Panc1 (cell line): ENCODE results near the gene PIEZO1. TPM values are rescaled to one million over a fixed set of nuclear protein-coding genes. Genes with fewer than 3 reads are reported as not detected.

ENCODE experiments used
- ATAC-seq: fragments of 200-7000 bp; cut with Tn5 transposase; 2 replicates; pipeline ENCODE4 v1.9.1; 2020; ENCODE audit warnings: mild to moderate bottlenecking, moderate library complexity
- BruUV-seq: library from RNA; stranded (reverse); fragments of 400-500 nt; replicated peaks from 2 replicates; lab custom pipeline; 2021; lab: Mats Ljungman, UMichigan
- CTCF ChIA-PET: fragments of 300-600 bp; sonication (Branson Sonifier 250); formaldehyde crosslinking; loops from one replicate; lab custom pipeline; 2022; ENCODE audit warnings: antibody characterized with exemption; lab: Charles Lee
- POLR2A ChIA-PET: fragments of 300-600 bp; sonication (Branson Sonifier 250); formaldehyde crosslinking; loops from one replicate; lab custom pipeline; 2022; ENCODE audit warnings: antibody characterized with exemption; lab: Charles Lee
- DNase-seq: peaks from one replicate; pipeline ENCODE4 v3.0.0-alpha.2; 2010; ENCODE audit warnings: low read depth, low spot score
- H3K27ac ChIP-seq: 2 replicates; pipeline ENCODE4 v1.5.1; 2011; ENCODE audit warnings: mild to moderate bottlenecking, low read length, inconsistent platforms
- H3K27me3 ChIP-seq: fragments of 200-500 bp; sonication (Bioruptor generic); 2 replicates; pipeline ENCODE4 v1.6.0; 2014; ENCODE audit warnings: low read length, inconsistent platforms; ENCODE audit not compliant: control insufficient read depth, insufficient read depth
- H3K36me3 ChIP-seq: fragments of 200-500 bp; sonication (Bioruptor generic); 2 replicates; pipeline ENCODE4 v1.5.1; 2014; ENCODE audit warnings: inconsistent platforms, mild to moderate bottlenecking, low read length, moderate library complexity; ENCODE audit not compliant: control insufficient read depth, insufficient read depth
- H3K4me1 ChIP-seq: 2 replicates; pipeline ENCODE4 v1.5.1; 2011; ENCODE audit warnings: inconsistent platforms, mild to moderate bottlenecking, low read length, moderate library complexity; ENCODE audit not compliant: control insufficient read depth, insufficient read depth
- H3K4me3 ChIP-seq, 2 experiments: 2 replicates each; pipeline ENCODE4 v1.5.1; 2011 to 2012; ENCODE audit warnings: low read depth in 2 of 2, low read length in 2 of 2, mild to moderate bottlenecking in 2 of 2, inconsistent platforms in 1 of 2, moderate library complexity in 1 of 2
- H3K9me3 ChIP-seq: fragments of 200-500 bp; sonication (Bioruptor generic); 2 replicates; pipeline ENCODE4 v1.5.1; 2014; ENCODE audit warnings: low read depth, mild to moderate bottlenecking, inconsistent platforms, low read length, moderate library complexity; ENCODE audit not compliant: control insufficient read depth, insufficient read depth
- POLR2AphosphoS5 ChIP-seq: IDR thresholded peaks from 2 replicates; pipeline ENCODE4 v1.6.1; 2012; ENCODE audit warnings: mild to moderate bottlenecking, low read depth, low read length, moderate library complexity
- SIN3A ChIP-seq: IDR thresholded peaks from 2 replicates; pipeline ENCODE4 v1.6.1; 2012; ENCODE audit warnings: low read depth, mild to moderate bottlenecking, low read length, moderate library complexity, borderline replicate concordance; ENCODE audit not compliant: insufficient read depth
- TCF7L2 ChIP-seq: IDR thresholded peaks from 2 replicates; pipeline ENCODE4 v1.6.1; 2011; ENCODE audit warnings: mild to moderate bottlenecking, low read depth, low read length, inconsistent platforms
- in situ Hi-C: cut with HindIII; loops from 2 replicates; pipeline ENCODE4 v1.10.0; 2016; ENCODE audit warnings: low sequenced_read_pairs, low pct_unique_long_range_greater_than_20kb
- intact Hi-C: fragments of 100-400 bp; cut with micrococcal nuclease; formaldehyde crosslinking; loops from one replicate; pipeline ENCODE4 v1.10.0; 2022; ENCODE audit not compliant: unreplicated experiment
- total RNA-seq: library from RNA; stranded (reverse); gene quantifications from one replicate; pipeline ENCODE4 v1.2.1, GENCODE V29; 2021; ENCODE audit not compliant: unreplicated experiment
- TF ChIP-seq, protein P1 (sequence below): fragments of 450-650 bp; IDR thresholded peaks from 2 replicates; pipeline ENCODE4 v1.5.1; 2017; ENCODE audit warnings: mild to moderate bottlenecking
- TF ChIP-seq, protein P2 (sequence below), 2 experiments: IDR thresholded peaks; 2 replicates each; pipeline ENCODE4 v1.6.1; 2011 to 2012; ENCODE audit warnings: low read depth in 2 of 2, control low read depth in 1 of 2, low read length in 1 of 2, mild to moderate bottlenecking in 1 of 2, moderate library complexity in 1 of 2; ENCODE audit not compliant: insufficient read depth in 1 of 2

PIEZO1 gene
- total RNA-seq, 1 experiment from 2014 or later, result 175 TPM

DNA sequence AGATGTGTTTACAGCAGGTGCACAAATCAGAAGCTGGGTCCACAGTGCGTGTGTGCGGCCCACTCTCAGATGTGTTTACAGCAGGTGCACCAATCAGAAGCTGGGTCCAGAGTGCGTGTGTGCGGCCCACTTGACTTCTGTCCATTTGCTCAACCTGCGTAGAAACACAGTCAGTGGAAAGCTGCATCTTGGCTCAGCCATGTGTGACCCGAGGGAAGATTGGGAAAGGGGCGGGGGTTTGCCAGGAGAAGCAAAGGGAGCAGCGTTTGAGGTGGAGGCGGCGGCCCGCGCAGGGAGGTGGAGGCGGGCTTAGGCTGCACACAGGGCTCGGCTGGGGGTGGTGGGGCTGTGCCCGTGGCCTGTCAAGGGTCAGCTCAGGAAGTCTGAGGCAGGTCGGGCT lies 74.5 kb downstream of the PIEZO1 start:
- DNase-seq (no peak), ATAC-seq (no peak)
- H3K4me3 ChIP-seq, result no peak overlapping the region
- in situ Hi-C loops, result no loop called here
- ChIA-PET POLR2A (no interaction called here), CTCF (interaction anchor here (0.6 kb wide), 1 partner anchor 627 kb away, joined by 7 read pairs; no protein-coding TSS in a partner anchor)
- H3K27me3 ChIP-seq, result no peaks in the 10 kb centered on the region
- TF ChIP-seq, protein P1, sequence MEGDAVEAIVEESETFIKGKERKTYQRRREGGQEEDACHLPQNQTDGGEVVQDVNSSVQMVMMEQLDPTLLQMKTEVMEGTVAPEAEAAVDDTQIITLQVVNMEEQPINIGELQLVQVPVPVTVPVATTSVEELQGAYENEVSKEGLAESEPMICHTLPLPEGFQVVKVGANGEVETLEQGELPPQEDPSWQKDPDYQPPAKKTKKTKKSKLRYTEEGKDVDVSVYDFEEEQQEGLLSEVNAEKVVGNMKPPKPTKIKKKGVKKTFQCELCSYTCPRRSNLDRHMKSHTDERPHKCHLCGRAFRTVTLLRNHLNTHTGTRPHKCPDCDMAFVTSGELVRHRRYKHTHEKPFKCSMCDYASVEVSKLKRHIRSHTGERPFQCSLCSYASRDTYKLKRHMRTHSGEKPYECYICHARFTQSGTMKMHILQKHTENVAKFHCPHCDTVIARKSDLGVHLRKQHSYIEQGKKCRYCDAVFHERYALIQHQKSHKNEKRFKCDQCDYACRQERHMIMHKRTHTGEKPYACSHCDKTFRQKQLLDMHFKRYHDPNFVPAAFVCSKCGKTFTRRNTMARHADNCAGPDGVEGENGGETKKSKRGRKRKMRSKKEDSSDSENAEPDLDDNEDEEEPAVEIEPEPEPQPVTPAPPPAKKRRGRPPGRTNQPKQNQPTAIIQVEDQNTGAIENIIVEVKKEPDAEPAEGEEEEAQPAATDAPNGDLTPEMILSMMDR, result no peak
- no peak for TF ChIP-seq SIN3A
- no peak for TF ChIP-seq POLR2AphosphoS5
- no peak for TF ChIP-seq TCF7L2
- TF ChIP-seq, protein P2, sequence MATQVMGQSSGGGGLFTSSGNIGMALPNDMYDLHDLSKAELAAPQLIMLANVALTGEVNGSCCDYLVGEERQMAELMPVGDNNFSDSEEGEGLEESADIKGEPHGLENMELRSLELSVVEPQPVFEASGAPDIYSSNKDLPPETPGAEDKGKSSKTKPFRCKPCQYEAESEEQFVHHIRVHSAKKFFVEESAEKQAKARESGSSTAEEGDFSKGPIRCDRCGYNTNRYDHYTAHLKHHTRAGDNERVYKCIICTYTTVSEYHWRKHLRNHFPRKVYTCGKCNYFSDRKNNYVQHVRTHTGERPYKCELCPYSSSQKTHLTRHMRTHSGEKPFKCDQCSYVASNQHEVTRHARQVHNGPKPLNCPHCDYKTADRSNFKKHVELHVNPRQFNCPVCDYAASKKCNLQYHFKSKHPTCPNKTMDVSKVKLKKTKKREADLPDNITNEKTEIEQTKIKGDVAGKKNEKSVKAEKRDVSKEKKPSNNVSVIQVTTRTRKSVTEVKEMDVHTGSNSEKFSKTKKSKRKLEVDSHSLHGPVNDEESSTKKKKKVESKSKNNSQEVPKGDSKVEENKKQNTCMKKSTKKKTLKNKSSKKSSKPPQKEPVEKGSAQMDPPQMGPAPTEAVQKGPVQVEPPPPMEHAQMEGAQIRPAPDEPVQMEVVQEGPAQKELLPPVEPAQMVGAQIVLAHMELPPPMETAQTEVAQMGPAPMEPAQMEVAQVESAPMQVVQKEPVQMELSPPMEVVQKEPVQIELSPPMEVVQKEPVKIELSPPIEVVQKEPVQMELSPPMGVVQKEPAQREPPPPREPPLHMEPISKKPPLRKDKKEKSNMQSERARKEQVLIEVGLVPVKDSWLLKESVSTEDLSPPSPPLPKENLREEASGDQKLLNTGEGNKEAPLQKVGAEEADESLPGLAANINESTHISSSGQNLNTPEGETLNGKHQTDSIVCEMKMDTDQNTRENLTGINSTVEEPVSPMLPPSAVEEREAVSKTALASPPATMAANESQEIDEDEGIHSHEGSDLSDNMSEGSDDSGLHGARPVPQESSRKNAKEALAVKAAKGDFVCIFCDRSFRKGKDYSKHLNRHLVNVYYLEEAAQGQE (IDR thresholded peaks at IDR 0.05; ENCODE audit: insufficient read depth in 1 of 2, low read depth in 2 of 2, low read length in 1 of 2), result no peak
- H3K27ac ChIP-seq, result no peak overlapping the region
- BruUV-seq, result no TSS peak
- intact Hi-C loops, result no loop called here
- H3K4me1 ChIP-seq, result peaks cover 5% of the 10 kb centered on the region
- no peaks in the 10 kb centered on the region for H3K9me3 ChIP-seq
- H3K36me3 ChIP-seq, result peaks cover 6% of the 10 kb centered on the region; the same call in 1 of the 2 replicates

DNA sequence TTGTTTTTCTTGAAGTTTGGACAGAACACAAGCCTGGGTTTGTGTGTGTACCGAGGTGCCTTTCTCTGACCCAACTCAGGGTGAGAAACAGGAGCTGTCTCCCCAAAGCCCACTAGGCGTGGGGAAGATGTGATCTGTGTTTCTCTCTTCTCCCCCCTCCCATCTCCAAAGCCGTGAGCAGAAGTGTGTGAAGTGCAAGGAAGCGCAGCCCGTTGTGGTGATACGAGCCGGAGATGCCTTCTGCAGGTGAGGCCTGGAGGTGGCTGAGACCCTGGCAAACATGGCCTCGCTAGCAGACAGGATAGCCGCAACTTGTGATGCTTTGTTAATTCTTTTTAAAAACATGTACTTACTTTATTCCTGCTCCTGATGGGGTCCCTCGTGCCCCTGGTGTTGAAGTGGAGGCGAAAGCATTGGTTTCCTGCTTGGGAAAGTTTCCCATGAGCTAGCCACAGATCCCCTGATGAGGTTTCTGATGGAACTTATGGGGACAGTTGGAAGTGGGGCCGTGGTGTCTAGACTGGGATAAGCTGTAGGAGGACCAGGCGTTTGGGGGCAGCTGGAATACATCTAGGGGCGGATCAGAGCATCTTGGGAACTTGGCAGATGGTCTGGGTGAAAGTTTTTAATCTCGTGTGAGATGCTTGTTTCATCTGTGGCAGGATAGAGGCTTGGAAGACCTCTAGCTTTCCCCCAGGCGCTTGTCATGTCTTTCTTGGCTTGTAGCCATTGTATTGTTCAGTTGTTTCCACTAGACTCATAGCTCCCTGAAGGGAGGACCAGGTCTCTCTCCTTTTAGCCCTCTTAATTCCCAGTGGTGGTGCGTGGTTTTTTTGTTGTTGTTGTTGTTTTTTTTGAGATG lies 77.8 kb downstream of the PIEZO1 start:
- Histone ChIP-seq H3K36me3 (peaks cover 6% of the 10 kb centered on the region; the same call in 1 of the 2 replicates), H3K4me1 (peaks cover 9% of the 10 kb centered on the region), H3K9me3 (no peaks in the 10 kb centered on the region), H3K27ac (peak overlapping the region; percentile 73), H3K4me3 (peak overlapping the region; percentile 85 to 91), H3K27me3 (no peaks in the 10 kb centered on the region)
- TF ChIP-seq, protein P2 (IDR thresholded peaks at IDR 0.05; ENCODE audit: insufficient read depth in 1 of 2, low read depth in 2 of 2, low read length in 1 of 2), result no peak
- TF ChIP-seq, protein P1, result no peak
- TF ChIP-seq POLR2AphosphoS5 (no peak), TCF7L2 (no peak), SIN3A (no peak)
- DNase-seq (no peak), ATAC-seq (no peak)
- in situ Hi-C loops, result no loop called here
- intact Hi-C loops, result no loop called here
- CTCF ChIA-PET, result interaction anchor here (0.7 kb wide), 1 partner anchor 30 kb away, joined by 4 read pairs; no protein-coding TSS in a partner anchor
- BruUV-seq, result TSS peak; percentile 82
- POLR2A ChIA-PET, result no interaction called here
